ENCODE measurements around the gene ITFG2. TPM values are rescaled to one million over a fixed set of nuclear protein-coding genes. Genes with fewer than 3 reads are reported as not detected.

ITFG2 gene
- total RNA-seq, 2 experiments from 2014 or later = 42.0 to 55.2 TPM

DNA sequence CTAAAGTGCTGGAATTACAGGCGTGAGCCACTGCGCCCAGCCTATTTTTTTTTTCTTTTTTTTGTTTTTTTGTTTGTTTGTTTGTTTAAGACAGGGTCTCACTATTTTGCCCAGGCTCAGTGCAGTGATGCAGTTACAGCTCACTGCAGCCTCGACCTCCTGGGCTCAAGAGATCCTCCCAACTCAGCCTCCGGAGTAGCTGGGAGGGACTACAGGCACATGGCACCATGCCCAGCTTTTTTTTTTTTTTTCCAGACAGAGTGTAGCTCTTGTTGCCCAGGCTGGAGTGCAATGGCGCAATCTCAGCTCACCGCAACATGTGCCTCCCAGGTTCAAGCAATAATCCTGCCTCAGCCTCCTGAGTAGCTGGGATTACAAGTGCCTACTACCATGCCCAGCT lies 5.8 kb upstream of the ITFG2 start:
- Histone ChIP-seq H3K9me3 (ENCODE audit: low read length) (no peaks in the 10 kb centered on the region), H2AFZ (ENCODE audit: low read length) (no peak overlapping the region), H4K20me1 (ENCODE audit: insufficient read depth, low read length) (no peaks in the 10 kb centered on the region), H3K4me2 (ENCODE audit: low read length) (no peak overlapping the region), H3K79me2 (ENCODE audit: insufficient read depth, low read depth, low read length) (peaks cover 4% of the 10 kb centered on the region; the same call in 1 of the 2 replicates), H3K4me1 (ENCODE audit: insufficient read depth, low read length, poor library complexity, severe bottlenecking) (peaks cover 3% of the 10 kb centered on the region), H3K36me3 (ENCODE audit: insufficient read depth, low read length) (peaks cover 65% of the 10 kb centered on the region), H3K27ac (ENCODE audit: low read depth, low read length, poor library complexity, severe bottlenecking) (no peak overlapping the region), H3K4me3 (ENCODE audit: low read depth, low read length, poor library complexity, severe bottlenecking) (no peak overlapping the region), H3K9me2 (ENCODE audit: insufficient read depth, low read length) (no peaks in the 10 kb centered on the region)
- POLR2A ChIA-PET = no interaction called here
- TF ChIP-seq, protein P1, sequence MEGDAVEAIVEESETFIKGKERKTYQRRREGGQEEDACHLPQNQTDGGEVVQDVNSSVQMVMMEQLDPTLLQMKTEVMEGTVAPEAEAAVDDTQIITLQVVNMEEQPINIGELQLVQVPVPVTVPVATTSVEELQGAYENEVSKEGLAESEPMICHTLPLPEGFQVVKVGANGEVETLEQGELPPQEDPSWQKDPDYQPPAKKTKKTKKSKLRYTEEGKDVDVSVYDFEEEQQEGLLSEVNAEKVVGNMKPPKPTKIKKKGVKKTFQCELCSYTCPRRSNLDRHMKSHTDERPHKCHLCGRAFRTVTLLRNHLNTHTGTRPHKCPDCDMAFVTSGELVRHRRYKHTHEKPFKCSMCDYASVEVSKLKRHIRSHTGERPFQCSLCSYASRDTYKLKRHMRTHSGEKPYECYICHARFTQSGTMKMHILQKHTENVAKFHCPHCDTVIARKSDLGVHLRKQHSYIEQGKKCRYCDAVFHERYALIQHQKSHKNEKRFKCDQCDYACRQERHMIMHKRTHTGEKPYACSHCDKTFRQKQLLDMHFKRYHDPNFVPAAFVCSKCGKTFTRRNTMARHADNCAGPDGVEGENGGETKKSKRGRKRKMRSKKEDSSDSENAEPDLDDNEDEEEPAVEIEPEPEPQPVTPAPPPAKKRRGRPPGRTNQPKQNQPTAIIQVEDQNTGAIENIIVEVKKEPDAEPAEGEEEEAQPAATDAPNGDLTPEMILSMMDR (conservative IDR thresholded peaks at IDR 0.05; ENCODE audit: low read length) = no peak
- TF ChIP-seq EZH2phosphoT487 (IDR thresholded peaks at IDR 0.05; ENCODE audit: borderline replicate concordance, low read depth, low read length) = no peak
- BruUV-seq (replicated peaks) = no TSS peak
- intact Hi-C loops (cut with micrococcal nuclease; ENCODE audit: unreplicated experiment) = no loop called here
- no peak for DNase-seq (ENCODE audit: low spot score)
- CTCF ChIA-PET (ENCODE audit: unreplicated experiment) = no interaction called here

GRCh38 chr12:2811801-2812200 lies 667 bp upstream of the ITFG2 start:
- peak overlapping the region; percentile 76 for H3K4me2 ChIP-seq (ENCODE audit: low read length)
- intact Hi-C loops (cut with micrococcal nuclease; ENCODE audit: unreplicated experiment) = loop anchor here (1.0 to 2.0 kb wide), 2 partner anchors 16 to 65 kb away; partner anchors contain the start of genes FOXM1 and RHNO1
- H2AFZ ChIP-seq (ENCODE audit: low read length) = peak overlapping the region; percentile 59; the same call in 1 of the 2 replicates
- H3K9me3 ChIP-seq (ENCODE audit: low read length) = no peaks in the 10 kb centered on the region
- peaks cover 35% of the 10 kb centered on the region for H3K36me3 ChIP-seq (ENCODE audit: insufficient read depth, low read length)
- TF ChIP-seq, protein P1 (conservative IDR thresholded peaks at IDR 0.05; ENCODE audit: low read length) = no peak
- TF ChIP-seq EZH2phosphoT487 (IDR thresholded peaks at IDR 0.05; ENCODE audit: borderline replicate concordance, low read depth, low read length) = no peak
- BruUV-seq (replicated peaks) = TSS peak; percentile 84
- H3K27ac ChIP-seq (ENCODE audit: low read depth, low read length, poor library complexity, severe bottlenecking) = peak overlapping the region; percentile 73
- H3K4me3 ChIP-seq (ENCODE audit: low read depth, low read length, poor library complexity, severe bottlenecking) = peak overlapping the region; percentile 84
- no peak for DNase-seq (ENCODE audit: low spot score)
- H4K20me1 ChIP-seq (ENCODE audit: insufficient read depth, low read length) = no peaks in the 10 kb centered on the region
- H3K79me2 ChIP-seq (ENCODE audit: insufficient read depth, low read depth, low read length) = peaks cover 36% of the 10 kb centered on the region
- no peaks in the 10 kb centered on the region for H3K9me2 ChIP-seq (ENCODE audit: insufficient read depth, low read length)
- H3K4me1 ChIP-seq (ENCODE audit: insufficient read depth, low read length, poor library complexity, severe bottlenecking) = peaks cover 16% of the 10 kb centered on the region
- ChIA-PET CTCF (ENCODE audit: unreplicated experiment) (no interaction called here), POLR2A (interaction anchor here (0.6 kb wide), 2 partner anchors 75 to 946 kb away, joined by 3 to 4 read pairs; no protein-coding TSS in a partner anchor)

All from OCI-LY7 (cell line).